GM13976 (cell line): ENCODE measurements around the gene NUDT14.

Experiments
- DNase-seq: peaks from one replicate; pipeline ENCODE4 v3.0.0; 2012; ENCODE audit warnings: low spot score
- in situ Hi-C: fragments of 300-500 bp; cut with MboI; formaldehyde crosslinking; loops from one replicate; pipeline ENCODE4 v1.12.0; 2022; ENCODE audit warnings: low sequenced_read_pairs, mixed read lengths, inconsistent platforms; ENCODE audit not compliant: unreplicated experiment
- TF ChIP-seq, protein P1 (sequence below): IDR thresholded peaks from 2 replicates; pipeline ENCODE4 v1.5.1; 2012; ENCODE audit warnings: borderline replicate concordance, mild to moderate bottlenecking; ENCODE audit not compliant: insufficient read depth; ENCODE audit errors: extremely low read depth, missing control alignments, control extremely low read depth

Gene NUDT14

DNA sequence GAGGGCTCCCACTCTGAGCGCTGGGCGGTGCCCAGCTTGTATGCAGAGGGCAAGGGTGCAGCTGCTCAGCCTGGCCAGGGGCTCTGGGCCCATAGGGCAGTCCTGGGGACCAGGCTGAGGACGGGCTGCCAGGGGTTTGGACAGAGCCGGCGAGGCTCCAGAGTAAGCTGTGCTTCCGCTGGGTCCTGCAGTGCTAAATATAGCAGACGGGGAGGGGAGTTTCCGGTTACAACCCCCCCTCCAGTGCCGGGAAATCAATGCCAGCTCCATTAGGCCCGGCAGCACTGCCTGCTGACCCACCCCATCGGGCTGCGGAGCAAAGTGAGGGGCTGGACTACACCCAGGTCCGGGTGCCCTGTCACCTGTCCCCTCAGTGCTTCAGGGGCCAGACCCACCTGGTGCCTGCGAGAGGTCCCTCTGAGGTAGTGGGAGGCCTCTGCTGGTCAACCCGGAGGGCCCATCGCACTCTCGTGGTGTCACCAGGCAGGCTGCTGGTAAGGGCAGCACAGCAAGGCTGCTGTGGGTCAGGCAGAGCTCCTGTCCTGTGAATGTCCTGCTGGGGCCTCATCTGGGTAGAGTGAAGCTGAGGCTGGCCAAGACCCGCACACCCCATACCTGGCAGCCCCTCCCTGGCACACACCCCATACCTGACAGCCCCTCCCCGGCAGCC is 10.0 kb downstream of the NUDT14 start:
- TF ChIP-seq, protein P1, sequence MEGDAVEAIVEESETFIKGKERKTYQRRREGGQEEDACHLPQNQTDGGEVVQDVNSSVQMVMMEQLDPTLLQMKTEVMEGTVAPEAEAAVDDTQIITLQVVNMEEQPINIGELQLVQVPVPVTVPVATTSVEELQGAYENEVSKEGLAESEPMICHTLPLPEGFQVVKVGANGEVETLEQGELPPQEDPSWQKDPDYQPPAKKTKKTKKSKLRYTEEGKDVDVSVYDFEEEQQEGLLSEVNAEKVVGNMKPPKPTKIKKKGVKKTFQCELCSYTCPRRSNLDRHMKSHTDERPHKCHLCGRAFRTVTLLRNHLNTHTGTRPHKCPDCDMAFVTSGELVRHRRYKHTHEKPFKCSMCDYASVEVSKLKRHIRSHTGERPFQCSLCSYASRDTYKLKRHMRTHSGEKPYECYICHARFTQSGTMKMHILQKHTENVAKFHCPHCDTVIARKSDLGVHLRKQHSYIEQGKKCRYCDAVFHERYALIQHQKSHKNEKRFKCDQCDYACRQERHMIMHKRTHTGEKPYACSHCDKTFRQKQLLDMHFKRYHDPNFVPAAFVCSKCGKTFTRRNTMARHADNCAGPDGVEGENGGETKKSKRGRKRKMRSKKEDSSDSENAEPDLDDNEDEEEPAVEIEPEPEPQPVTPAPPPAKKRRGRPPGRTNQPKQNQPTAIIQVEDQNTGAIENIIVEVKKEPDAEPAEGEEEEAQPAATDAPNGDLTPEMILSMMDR, result no peak
- in situ Hi-C loops, result no loop called here
- DNase-seq, result no peak

DNA sequence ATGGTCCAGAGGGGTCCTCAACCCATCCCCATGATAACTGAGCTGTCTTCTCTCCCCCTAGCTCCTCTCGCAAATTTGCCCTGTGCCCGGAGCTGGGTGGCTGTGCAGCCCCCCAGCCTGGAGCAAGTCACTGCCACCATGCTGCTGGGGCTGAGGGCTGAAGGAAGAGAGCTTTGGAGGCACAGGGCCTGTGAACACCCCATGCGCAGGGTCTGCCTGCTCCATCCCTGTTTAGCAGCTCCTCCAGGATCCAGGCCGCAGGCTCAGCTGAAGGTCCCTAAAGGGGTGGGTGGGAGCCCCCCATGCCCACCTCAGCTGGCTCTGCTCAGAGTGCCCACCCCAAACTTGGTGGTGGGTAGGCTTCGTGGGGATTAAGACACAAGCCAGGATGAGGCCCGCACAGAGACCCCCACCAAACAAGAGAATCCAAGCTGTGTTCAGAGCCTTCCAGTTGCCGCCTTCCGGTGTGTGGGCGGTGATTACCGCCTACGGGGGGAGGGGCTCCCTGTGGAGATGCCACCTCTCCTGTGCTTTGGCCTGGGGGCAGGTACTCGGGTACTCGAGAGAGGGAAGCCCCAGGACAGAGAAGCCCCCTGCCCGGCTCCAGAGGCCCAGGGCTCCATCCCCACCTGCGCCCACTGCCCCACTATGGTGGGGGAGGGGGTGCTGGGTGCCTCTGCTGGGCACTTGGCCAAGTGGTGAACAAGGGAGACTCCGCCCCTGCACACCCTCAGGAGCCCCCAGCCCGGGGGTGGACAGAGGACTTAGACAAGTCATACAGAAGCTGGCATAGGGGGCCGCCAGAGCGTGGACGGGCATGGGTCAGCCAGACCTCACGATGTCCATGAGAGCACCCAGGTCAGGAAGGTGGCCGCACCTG is 11.1 kb downstream of the NUDT14 start:
- no peak for DNase-seq
- TF ChIP-seq, protein P1, result no peak
- in situ Hi-C loops, result no loop called here

DNA sequence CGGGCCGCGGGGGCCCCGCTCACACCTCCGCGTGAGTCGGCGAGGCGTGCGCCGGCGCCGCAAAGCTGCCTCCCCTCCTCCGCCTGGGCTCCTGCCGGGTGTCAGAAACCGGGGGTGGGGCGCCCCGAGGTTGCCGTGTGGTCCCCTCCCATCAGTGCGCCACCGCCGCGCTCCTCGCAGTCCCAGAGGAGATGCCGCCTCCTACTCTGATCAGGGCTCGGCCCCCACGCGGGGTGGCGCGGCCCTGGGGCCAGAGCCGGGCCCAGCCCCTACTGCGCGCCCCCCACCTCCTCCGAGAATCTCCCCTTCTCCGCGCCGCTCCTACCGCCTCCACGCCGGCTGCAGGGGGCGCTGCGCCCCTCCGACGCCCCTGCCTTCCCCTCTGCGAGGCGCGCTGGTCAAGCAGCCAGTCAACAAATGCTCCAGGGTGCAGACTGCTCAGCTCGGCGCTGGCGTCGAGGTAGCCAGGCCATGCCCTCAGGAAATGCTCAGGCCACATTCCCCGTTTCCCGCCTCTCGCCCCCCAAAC is 12.1 kb downstream of the NUDT14 start:
- in situ Hi-C loops, result no loop called here
- peak; percentile 71 for DNase-seq
- TF ChIP-seq, protein P1, result peak; percentile 40

DNA sequence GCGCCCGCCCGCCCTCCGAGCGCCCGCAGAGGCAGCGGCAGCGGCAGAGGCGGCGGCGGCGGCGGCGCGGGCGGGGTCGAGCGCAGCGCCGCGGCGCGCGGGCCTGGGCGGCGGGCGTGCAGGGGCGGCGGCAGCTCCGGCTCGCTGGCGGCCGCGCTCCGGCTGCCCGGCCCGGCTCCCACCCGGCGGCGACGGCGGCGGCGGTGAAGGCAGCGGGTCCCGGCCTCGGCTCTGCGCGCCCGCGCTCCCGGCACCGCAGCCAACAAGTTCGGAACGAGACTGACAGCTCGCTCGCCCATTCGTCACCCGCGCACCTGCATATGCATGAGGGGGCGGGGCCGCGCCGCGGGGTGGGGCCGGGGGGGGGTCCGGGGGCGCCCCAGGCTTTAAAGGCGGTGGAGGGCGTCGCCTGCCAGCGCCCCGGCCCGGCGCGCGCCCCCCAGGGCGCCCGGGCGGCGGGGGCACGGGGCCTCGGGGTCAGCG is 12.6 kb downstream of the NUDT14 start, which contains the start of gene JAG2:
Gene JAG2 (minus strand): TSS at position 281 of the 483 bp plus-strand sequence. CDS start 356 bp downstream, outside the sequence.
- peak; percentile 71 for DNase-seq
- in situ Hi-C loops, result no loop called here
- TF ChIP-seq, protein P1, result no peak

DNA sequence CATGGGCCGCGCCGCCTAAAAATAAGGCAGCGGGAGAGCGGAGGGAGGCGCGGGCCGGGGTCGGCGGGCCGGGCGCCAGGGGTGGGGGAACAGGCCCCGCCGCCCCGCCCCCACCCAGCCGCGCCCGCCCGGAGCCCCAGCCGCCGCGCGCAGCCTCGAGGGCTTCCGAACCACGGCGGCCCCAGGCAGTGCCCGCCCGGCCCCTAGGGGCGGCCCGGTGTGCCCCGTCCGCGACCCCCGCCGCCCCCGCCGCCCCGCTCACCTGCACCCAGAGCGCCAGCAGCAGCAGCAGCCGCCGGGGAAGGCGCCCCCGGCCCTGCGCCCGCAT is 13.1 kb downstream of the NUDT14 start:
- TF ChIP-seq, protein P1, result no peak
- in situ Hi-C loops, result no loop called here

DNA sequence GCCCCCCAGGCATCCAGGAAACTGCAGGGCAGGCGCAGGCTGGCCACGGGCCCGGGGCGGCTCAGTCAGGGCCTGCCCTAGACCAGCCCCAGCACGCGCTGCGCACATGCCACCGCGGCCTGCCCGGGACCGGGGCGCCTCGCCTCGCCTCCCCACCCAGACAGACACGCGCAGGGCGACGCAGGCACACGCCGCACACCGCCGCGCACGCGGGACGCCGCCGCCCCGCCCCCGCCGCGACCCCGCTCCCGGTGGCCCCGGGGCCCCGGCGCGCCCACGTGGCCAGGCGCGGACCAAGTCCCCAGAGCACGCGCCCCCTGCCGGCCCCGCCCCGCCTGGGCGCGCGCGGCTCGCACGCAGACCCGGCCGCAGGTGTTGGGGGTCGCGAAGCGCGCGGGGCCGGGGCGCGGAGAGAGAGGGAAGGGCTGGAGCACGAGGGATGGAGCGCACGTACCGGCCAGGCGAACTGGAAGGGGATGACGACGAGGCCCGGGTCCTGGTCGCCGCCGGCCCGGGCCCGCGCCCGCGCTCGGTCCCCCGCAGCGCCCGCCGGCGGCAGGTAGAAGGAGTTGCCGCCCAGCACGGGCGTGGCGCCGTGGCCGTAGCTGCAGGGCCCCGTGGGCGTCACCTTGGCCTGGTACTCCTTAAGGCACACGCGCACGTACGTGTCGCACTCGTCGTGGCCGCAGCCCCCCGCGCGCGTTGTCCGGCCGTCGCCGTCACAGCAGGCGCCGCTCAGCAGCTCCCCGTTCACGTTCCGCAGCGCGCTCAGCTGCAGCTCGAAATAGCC is 13.6 kb downstream of the NUDT14 start:
- TF ChIP-seq, protein P1, result no peak
- in situ Hi-C loops, result no loop called here
- no peak for DNase-seq

More for the DNA sequence above, 13.1 kb downstream of the NUDT14 start:
- DNase-seq, result no peak
